Measurements from ENCODE around the gene TBL1XR1. TPM values are rescaled to one million over a fixed set of nuclear protein-coding genes. Genes with fewer than 3 reads are reported as not detected.

The TBL1XR1 gene
- total RNA-seq, 4 donors from 2014 or later: 51.6 to 91.1 (median 66.0) TPM

DNA sequence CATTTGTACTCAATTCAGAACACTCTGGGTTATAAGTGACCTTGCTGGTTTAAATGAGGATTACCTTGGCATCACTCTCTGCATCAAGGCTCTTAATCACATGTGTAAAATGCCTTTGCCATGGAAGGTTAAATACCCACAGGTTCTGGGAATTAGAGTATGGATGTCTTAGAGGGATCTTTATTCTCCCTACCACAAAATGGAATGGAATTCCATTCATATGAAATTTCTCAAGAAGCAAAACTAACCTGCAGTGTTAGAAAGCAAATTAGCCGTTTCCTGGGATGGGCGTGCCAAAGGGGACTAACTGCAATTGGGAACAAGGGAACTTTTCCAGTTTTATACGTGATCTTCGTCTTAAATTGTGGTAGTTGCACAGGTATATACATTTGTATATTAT lies 39.8 kb downstream of the TBL1XR1 start:
- no peak overlapping the region for H3K4me3 ChIP-seq (ENCODE audit: low read depth, poor library complexity, severe bottlenecking)
- intact Hi-C loops (cut with DNase I; ENCODE audit: low total_unique reads): no loop called here
- 67 to 79% methylated on average over 4 of the region's 4 CpGs for WGBS, 2 donors
- no peak for DNase-seq (ENCODE audit: low spot score in 2 of 2)
- no peak for TF ChIP-seq POLR2A (IDR thresholded peaks at IDR 0.05)
- TF ChIP-seq, protein P1, sequence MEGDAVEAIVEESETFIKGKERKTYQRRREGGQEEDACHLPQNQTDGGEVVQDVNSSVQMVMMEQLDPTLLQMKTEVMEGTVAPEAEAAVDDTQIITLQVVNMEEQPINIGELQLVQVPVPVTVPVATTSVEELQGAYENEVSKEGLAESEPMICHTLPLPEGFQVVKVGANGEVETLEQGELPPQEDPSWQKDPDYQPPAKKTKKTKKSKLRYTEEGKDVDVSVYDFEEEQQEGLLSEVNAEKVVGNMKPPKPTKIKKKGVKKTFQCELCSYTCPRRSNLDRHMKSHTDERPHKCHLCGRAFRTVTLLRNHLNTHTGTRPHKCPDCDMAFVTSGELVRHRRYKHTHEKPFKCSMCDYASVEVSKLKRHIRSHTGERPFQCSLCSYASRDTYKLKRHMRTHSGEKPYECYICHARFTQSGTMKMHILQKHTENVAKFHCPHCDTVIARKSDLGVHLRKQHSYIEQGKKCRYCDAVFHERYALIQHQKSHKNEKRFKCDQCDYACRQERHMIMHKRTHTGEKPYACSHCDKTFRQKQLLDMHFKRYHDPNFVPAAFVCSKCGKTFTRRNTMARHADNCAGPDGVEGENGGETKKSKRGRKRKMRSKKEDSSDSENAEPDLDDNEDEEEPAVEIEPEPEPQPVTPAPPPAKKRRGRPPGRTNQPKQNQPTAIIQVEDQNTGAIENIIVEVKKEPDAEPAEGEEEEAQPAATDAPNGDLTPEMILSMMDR (IDR thresholded peaks at IDR 0.05): no peak

DNA sequence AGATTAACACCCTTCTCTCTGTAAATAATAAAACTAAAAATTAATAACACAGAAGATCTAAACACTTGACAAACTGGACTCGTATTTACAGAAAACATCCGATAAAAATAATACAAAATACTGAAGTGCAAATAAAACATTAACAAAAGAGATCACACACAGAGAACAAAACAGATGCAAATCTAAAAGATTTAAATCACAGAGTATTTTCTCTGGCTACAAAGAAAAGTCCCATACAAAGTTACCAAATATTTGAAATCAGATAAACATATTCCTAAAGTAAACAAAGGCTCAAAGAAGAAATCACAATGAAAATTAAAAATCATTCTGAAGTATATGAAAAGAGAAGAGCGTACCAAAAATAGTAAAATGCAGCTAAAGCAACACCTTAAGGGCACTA lies 42.5 kb downstream of the TBL1XR1 start:
- WGBS, 2 donors: 81 to 86% methylated on average over 3 of the region's 3 CpGs
- intact Hi-C loops (cut with DNase I; ENCODE audit: low total_unique reads): no loop called here
- no peak for TF ChIP-seq POLR2A (IDR thresholded peaks at IDR 0.05)
- TF ChIP-seq, protein P1 (IDR thresholded peaks at IDR 0.05): no peak
- no peak overlapping the region for H3K4me3 ChIP-seq (ENCODE audit: low read depth, poor library complexity, severe bottlenecking)
- no peak for DNase-seq (ENCODE audit: low spot score in 2 of 2)

DNA sequence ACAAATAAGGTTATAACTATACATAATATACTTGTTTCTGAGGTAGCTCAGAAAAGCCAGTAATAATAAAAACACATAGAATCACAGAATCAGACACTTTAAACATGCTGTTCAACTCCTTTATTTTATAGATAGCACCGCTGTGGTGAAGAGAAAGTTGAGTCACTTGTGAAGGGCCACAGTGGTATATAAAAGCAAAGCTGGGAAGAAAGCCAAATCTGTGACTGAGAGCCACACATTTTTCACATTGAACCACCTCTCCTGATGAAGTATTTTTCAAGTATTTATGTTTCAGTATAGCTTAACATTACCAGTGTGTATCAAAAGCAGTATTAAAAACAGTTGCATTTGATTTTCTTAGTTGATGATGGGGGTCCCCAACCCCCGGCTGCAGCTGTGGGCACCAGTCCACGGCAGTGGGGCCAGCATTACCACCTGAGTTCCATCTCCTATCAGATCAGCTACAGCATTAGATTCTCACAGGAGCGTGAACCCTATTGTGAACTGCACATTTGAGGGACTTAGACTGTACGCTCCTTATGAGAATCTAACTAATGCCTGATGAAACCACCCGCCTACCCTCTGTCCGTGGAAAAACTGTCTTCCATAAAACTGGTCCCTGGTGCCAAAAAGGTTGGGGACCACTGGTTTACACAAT lies 46.2 kb downstream of the TBL1XR1 start:
- DNase-seq (ENCODE audit: low spot score in 2 of 2): no peak
- no peak overlapping the region for H3K4me3 ChIP-seq (ENCODE audit: low read depth, poor library complexity, severe bottlenecking)
- TF ChIP-seq, protein P1 (IDR thresholded peaks at IDR 0.05): no peak
- TF ChIP-seq POLR2A (IDR thresholded peaks at IDR 0.05): no peak
- 69 to 70% methylated on average over 7 of the region's 7 CpGs for WGBS, 2 donors
- intact Hi-C loops (cut with DNase I; ENCODE audit: low total_unique reads): no loop called here

DNA sequence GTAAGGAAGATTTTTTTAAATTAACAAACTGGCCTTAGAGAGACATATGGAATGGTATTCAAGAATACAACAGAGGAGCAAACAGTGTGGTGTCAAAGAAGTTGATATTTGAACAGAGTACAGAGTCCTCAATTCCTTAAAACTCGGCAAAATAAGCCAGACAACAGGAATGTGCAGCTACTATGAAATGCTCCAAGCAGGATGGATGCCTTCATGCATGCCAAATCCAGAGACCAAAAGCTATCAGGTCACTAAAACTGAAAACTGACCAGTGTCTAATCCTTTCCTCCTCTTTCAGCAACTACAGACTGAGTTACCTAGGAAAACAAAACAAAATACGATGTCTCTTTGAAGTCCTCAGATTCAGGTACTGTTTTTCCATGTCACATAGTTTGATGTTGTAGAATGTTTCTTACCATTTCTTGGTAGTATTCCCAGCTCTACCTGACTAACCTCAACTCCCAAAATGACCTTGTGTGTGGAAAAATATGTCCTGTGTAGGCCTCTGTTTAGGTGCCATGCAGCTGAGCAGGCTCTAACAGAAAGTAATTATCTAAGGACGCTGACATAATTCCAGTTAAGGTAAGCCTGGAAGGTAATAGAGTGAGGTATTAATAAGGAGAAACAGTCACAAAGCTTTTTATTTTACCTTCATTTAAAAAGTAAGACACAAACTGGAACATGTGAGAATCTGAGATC lies 46.9 kb downstream of the TBL1XR1 start:
- DNase-seq (ENCODE audit: low spot score in 2 of 2): no peak
- TF ChIP-seq POLR2A (IDR thresholded peaks at IDR 0.05): no peak
- TF ChIP-seq, protein P1 (IDR thresholded peaks at IDR 0.05): no peak
- intact Hi-C loops (cut with DNase I; ENCODE audit: low total_unique reads): no loop called here
- H3K4me3 ChIP-seq (ENCODE audit: low read depth, poor library complexity, severe bottlenecking): no peak overlapping the region
- 40 to 45% methylated on average over 3 of the region's 3 CpGs for WGBS, 2 donors

DNA sequence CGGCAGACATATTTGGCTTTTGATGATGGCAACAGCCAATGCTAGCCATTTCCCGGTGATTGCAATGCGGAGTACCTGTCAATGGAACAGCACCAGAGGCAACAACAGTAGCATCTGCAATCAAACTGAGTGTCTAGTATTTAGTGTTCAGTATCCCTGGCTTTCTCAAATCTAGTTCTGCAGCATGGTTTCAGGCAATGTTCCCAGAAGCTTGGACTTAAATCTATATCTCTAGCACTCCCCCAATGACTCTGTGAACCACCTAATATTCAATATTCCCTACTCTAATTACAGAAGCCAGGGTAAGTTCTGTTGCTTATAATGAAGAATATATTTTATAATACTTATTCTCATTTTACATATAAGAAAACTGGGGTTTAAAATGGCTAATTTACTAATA lies 48.2 kb downstream of the TBL1XR1 start:
- no peak for DNase-seq (ENCODE audit: low spot score in 2 of 2)
- TF ChIP-seq POLR2A (IDR thresholded peaks at IDR 0.05): no peak
- TF ChIP-seq, protein P1 (IDR thresholded peaks at IDR 0.05): no peak
- H3K4me3 ChIP-seq (ENCODE audit: low read depth, poor library complexity, severe bottlenecking): no peak overlapping the region
- intact Hi-C loops (cut with DNase I; ENCODE audit: low total_unique reads): no loop called here
- WGBS, 2 donors: 80 to 88% methylated on average over 3 of the region's 3 CpGs
